Kidney tubule cell (primary cell): ENCODE measurements around the gene CDK5RAP2.
A peak's percentile ranks its signal among the peaks of the same experiment; 100 is the strongest.
"Not testable (repeated sequence)": the region's sequence is repeated elsewhere in the genome, so short reads cannot be mapped to it uniquely, and the experiment has no call there.

ENCODE experiments used
- DNase-seq: peaks from one replicate; pipeline ENCODE4 v3.0.0-alpha.2; 2018; ENCODE audit warnings: low spot score

CDK5RAP2 gene

DNA sequence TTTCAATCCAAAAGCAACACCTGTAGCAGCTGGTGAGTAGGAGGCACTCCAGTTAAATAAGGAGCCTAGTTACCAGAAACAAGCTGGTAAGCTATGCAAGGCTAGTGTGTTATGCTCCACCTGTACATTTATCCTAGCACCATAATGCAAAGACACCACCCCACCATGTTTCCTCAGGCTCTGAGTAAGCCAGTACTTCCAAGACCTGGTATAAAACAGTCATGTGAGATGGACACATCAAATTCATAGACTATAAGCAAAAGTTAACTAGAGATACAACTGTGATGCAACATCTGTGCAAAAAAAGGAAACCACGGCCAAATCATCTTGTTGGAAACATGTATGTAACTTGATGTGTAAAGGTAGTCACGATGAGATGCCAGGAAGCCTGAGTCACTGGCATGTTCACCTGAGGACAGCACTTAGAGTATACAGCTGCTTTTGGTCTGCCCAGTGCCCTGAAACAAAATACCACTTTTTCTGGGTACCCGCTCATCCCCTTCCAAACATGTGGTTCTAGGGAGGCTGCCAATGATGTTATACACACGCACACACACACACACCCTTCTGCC lies 66.1 kb downstream of the CDK5RAP2 start:
- DNase-seq: no peak

DNA sequence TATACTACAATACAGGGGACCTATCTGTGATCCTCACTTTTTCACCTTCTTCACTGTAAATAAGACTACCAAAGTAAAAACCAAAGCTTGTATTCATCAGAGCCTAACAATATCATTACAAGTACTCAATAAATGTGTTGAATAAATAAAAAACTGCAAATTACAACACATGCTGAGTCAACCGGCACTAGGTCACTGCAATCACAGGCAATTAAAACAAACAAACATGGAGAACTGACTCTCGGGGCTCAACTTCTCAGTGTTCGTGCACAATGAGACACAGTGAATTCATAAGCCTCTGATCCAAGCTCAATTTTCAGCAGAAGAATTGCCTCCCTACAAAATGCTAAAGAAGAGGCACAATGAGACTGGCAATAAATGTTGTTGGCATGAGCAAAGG lies 69.2 kb downstream of the CDK5RAP2 start:
- no peak for DNase-seq

- no peak for DNase-seq
Measured at GRCh38 chr9:120507936-120508510, 71.9 kb downstream of the CDK5RAP2 start.

- DNase-seq: no peak
Measured at GRCh38 chr9:120505186-120505585, 74.8 kb downstream of the CDK5RAP2 start.

DNA sequence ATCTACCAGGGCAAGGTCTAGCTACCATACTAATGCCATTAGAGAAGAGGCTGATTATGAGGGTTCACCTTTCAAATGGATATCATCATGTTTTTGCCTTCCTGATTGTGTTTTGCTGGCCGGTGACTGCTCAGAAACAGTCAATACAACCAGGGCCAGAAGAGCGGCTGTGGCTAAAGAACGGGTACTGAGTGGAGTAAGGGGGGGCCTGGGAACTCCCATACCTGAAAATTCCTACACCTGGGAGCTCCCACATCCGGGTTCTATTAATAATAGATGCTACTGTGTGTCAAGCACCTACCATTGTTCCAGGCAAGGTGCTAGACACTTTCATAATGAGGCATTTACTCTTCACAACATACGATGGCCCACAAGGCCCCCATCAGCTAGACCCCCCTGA lies 79.2 kb downstream of the CDK5RAP2 start:
- no peak for DNase-seq

GRCh38 chr9:120497865-120498264 lies 82.1 kb downstream of the CDK5RAP2 start:
- not testable (repeated sequence) for DNase-seq

DNA sequence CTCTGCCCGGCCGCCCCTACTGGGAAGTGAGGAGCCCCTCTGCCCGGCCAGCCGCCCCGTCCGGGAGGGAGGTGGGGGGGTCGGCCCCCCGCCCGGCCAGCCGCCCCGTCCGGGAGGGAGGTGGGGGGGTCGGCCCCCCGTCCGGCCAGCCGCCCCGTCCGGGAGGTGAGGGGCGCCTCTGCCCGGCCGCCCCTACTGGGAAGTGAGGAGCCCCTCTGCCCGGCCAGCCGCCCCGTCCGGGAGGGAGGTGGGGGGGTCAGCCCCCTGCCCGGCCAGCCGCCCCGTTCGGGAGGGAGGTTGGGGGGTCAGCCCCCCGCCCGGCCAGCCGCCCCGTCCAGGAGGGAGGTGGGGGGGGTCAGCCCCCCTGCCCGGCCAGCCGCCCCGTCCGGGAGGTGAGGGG lies 83.5 kb downstream of the CDK5RAP2 start:
- not testable (repeated sequence) for DNase-seq

- peak; percentile 9 for DNase-seq
Measured at GRCh38 chr9:120490888-120491595, 88.9 kb downstream of the CDK5RAP2 start.

DNA sequence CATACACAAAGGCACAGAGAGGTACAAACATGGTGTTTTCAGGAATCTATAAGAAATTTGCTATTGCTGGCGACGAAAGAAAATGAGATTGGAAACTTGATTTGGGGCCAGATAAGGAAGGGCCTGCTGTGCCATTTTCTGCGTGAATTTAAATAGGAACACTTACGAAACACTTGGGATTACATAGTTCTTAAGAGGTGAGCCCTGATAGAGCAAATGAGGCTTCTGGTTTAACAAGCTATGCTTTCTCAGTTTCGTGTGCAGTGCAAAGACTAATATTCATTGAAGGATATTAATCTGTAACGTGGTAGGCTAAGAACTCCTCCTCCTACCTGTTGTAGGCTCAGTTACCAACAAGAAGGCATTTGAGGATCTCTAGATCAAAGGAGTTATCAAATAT lies 93.1 kb downstream of the CDK5RAP2 start:
- DNase-seq: no peak

DNA sequence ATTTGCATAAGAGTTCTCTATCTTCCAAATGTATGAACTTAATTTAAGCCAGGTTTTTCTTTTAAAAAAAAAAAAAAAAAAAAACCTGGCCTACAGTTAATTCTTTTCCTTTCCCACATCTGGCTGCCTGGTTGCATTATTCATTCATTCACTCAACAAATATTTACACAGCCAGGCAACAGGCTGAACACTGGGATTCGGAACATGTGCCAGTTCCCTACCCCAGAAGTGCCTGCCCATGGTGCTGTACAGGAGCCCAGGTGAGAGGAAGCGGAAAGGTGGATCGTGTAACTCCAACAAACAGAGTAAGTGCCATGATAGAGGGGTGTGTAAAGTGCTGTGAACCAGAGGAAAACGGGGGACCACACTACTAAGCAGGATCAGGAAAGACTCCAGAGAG lies 93.6 kb downstream of the CDK5RAP2 start:
- no peak for DNase-seq

GRCh38 chr9:120485788-120486187 lies 94.2 kb downstream of the CDK5RAP2 start:
- no peak for DNase-seq

DNA sequence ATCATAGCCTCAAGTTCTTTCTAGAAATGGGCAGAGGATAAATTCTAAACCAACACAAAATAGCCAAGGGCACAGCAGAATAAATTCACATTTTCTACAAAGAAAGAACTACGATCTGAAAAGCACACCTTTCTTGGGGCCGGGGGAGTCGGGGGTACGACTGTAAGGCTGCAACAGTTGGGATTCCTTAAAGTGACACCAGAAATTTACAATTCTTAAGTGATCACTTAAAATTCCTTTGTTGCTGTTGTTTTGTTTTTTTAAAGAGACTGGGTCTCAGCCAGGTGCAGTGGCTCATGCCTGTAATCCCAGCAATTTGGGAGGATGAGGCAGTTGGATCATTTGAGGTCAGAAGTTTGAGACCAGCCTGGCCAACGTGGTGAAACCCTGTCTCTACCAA lies 95.8 kb downstream of the CDK5RAP2 start:
- DNase-seq: no peak

GRCh38 chr9:120482424-120483186 lies 97.4 kb downstream of the CDK5RAP2 start:
- no peak for DNase-seq

- no peak for DNase-seq
Measured at GRCh38 chr9:120481846-120482245, 98.1 kb downstream of the CDK5RAP2 start.

- DNase-seq: no peak
Measured at GRCh38 chr9:120481248-120481647, 98.7 kb downstream of the CDK5RAP2 start.

DNA sequence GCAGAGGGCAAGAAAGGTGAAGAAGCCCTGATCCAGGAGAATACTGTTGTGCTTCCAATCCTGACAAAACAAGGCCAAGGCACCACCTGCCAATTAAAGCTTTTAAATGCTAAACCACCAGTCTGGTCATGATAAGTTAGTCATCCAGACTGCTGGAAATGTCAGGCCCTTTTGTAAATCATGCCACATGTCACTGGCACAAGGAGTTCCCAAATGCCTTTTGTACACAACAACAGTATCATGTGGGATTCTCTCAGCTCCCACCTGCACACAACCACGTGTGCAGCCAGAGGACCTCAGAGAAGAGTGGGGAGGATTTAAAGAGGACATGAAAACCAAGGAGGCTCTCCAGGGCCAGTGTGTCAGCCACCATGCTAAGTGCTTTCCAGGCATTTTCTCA lies 99.3 kb downstream of the CDK5RAP2 start:
- DNase-seq: peak; percentile 6

GRCh38 chr9:120478208-120478607 lies 101.8 kb downstream of the CDK5RAP2 start:
- no peak for DNase-seq

GRCh38 chr9:120477534-120478001 lies 102.4 kb downstream of the CDK5RAP2 start:
- peak; percentile 64 for DNase-seq

DNA sequence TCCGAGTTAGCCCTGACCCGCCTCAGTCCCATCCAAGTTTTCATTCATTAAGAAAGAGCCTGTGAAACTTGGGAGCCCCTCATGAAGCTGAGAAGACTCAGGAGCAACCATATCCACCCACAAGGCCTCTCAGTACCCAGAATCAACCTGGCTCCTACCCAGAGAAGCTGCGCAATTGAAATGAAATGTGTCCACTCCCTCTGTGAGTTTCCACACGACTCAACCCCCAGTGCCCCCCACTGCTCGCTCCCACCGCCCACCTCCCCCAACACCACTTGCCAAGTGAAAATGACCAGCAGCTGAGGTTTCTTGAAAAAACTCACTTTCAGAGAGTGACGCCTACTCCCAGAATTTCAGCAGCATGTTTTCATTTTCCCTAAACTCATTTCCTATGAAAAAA lies 104.6 kb downstream of the CDK5RAP2 start:
- DNase-seq: no peak

DNA sequence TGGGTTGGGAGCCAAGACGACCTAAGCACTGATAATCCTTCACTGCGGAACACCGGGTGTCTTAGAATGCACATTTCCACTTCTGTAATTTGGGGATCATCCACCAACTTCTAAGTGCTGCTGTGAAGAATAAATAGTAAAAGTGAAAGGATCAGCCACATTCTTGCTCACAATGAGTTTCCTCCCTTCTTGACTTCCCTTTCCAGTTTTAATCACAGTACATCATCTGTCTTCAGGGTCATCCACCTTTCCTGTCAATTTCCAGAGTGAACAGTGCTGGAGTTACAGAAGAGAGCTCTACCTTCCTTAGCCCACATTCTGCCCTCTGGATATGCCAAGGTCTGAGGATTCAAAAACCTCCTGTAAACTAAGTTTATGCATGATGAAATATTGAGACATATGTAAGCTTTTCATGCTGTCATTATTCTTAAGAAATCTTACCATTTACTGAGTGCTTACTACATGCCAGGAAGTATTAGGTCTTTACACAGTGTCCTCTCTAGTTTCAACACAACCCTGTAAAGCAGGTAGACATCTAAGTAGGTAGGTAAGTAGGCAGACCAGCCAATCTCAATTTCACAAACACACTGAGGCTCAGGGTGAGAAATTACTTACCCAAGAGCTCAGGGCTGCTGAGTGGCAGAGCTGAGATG lies 105.2 kb downstream of the CDK5RAP2 start:
- no peak for DNase-seq

DNA sequence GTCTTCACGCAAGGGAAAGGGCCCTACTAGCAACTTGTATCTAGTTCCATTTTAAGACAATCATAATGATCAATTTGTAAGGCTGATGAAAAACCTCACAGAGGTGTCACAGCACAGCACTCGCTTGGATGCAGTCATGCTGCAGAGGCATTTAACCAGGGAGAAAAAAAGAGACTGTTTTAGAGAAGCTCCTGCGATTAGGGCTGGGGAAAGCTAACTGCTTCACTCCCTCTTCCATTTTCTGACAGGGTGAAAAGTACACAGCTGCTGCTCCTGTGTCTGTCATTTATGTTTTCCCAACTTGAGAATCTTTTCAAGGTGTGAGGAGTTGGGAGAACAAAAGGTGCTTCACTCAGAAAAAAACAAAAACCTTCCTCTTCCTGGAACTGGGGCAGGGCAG lies 106.4 kb downstream of the CDK5RAP2 start:
- no peak for DNase-seq

GRCh38 chr9:120465685-120466407 lies 114.1 kb downstream of the CDK5RAP2 start:
- no peak for DNase-seq
